H1 (cell line): ENCODE results near the gene GJA10.

Source experiments
- EP300 ChIP-seq, 2 experiments: IDR thresholded peaks; 1 replicate in 1 of 2; 2 replicates in 1 of 2; pipeline ENCODE4 v1.6.1; 2011 to 2012; ENCODE audit warnings: low read depth in 2 of 2, low read length in 2 of 2, mild to moderate bottlenecking in 2 of 2, borderline replicate concordance in 1 of 2, inconsistent platforms in 1 of 2, moderate library complexity in 1 of 2
- EZH2 ChIP-seq: fragments of 200-600 bp; sonication (generic); IDR thresholded peaks from 2 replicates; pipeline ENCODE4 v1.7.1; 2012; ENCODE audit warnings: low read depth, mild to moderate bottlenecking, moderate library complexity, low read length, inconsistent platforms; ENCODE audit not compliant: severe bottlenecking
- FOSL1 ChIP-seq: IDR thresholded peaks from 2 replicates; pipeline ENCODE4 v1.6.1; 2011; ENCODE audit warnings: mild to moderate bottlenecking, low read depth, low read length, moderate library complexity; ENCODE audit not compliant: insufficient read depth
- HDAC2 ChIP-seq, 2 experiments: fragments of 300-600 bp in 1 of 2; sonication (generic) in 1 of 2; IDR thresholded peaks; 2 replicates each; pipeline ENCODE4 v1.6.1; 2011 to 2012; ENCODE audit warnings: low read depth in 2 of 2, low read length in 2 of 2, mild to moderate bottlenecking in 2 of 2, moderate library complexity in 2 of 2, borderline replicate concordance in 1 of 2, inconsistent platforms in 1 of 2
- JUND ChIP-seq: IDR thresholded peaks from 2 replicates; pipeline ENCODE4 v1.6.1; 2011; ENCODE audit warnings: mild to moderate bottlenecking, improper control_type of control experiment, low read length
- KDM1A ChIP-seq: fragments of 200-600, 300-600 bp; sonication (generic); IDR thresholded peaks from 2 replicates; pipeline ENCODE4 v1.7.1; 2016; ENCODE audit warnings: mild to moderate bottlenecking, low read length, borderline replicate concordance
- PHF8 ChIP-seq: fragments of 200-600 bp; sonication (generic); conservative IDR thresholded peaks from 2 replicates; pipeline ENCODE4 v1.7.1; 2012; ENCODE audit warnings: low read depth, mild to moderate bottlenecking, inconsistent platforms, low read length, moderate library complexity
- RAD21 ChIP-seq, 2 experiments: IDR thresholded peaks in 1 of 2; conservative IDR thresholded peaks in 1 of 2; 2 replicates each; pipeline ENCODE4 v1.6.1; 2011; ENCODE audit warnings: low read depth in 2 of 2, low read length in 2 of 2, improper control_type of control experiment in 1 of 2, inconsistent platforms in 1 of 2, mild to moderate bottlenecking in 1 of 2, moderate library complexity in 1 of 2
- RXRA ChIP-seq: IDR thresholded peaks from 2 replicates; pipeline ENCODE4 v1.6.1; 2011; ENCODE audit warnings: low read depth, mild to moderate bottlenecking, low read length, moderate library complexity; ENCODE audit not compliant: insufficient read depth
- TCF12 ChIP-seq: IDR thresholded peaks from 2 replicates; pipeline ENCODE4 v1.6.1; 2011; ENCODE audit warnings: low read depth, mild to moderate bottlenecking, low read length
- TEAD4 ChIP-seq: IDR thresholded peaks from 2 replicates; pipeline ENCODE4 v1.6.1; 2012; ENCODE audit warnings: low read depth, low read length, inconsistent platforms, mixed read lengths
- TF ChIP-seq, protein P1 (sequence below), 3 experiments: IDR thresholded peaks; 1 replicate in 2 of 3; 2 replicates in 1 of 3; pipeline versions ENCODE4 v1.5.1 to v1.6.1; 2011; ENCODE audit warnings: low read length in 3 of 3, mild to moderate bottlenecking in 3 of 3, inconsistent platforms in 2 of 3, low read depth in 1 of 3, moderate library complexity in 1 of 3; ENCODE audit not compliant: insufficient read depth in 1 of 3; ENCODE audit errors: control extremely low read depth in 1 of 3

DNA sequence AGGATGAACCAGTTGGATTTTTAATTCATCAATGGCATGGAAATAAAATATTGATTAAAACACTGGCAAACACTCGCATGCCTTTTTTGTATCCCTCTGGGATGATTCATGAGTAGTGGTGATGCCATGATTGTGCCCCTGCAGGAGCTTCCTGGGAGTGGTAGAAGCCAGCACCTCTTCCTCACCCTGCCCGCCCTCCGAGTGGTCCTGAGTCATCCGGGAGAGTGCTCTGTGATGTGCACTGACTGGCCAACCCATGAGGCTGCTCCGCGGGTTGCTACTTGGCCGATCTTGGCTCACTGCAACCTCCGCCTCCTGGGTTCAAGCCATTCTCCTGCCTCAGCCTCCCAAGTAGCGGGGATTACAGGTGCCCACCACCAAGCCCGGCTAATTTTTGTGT, 27.4 kb downstream of the GJA10 start:
- TF ChIP-seq, protein P1, sequence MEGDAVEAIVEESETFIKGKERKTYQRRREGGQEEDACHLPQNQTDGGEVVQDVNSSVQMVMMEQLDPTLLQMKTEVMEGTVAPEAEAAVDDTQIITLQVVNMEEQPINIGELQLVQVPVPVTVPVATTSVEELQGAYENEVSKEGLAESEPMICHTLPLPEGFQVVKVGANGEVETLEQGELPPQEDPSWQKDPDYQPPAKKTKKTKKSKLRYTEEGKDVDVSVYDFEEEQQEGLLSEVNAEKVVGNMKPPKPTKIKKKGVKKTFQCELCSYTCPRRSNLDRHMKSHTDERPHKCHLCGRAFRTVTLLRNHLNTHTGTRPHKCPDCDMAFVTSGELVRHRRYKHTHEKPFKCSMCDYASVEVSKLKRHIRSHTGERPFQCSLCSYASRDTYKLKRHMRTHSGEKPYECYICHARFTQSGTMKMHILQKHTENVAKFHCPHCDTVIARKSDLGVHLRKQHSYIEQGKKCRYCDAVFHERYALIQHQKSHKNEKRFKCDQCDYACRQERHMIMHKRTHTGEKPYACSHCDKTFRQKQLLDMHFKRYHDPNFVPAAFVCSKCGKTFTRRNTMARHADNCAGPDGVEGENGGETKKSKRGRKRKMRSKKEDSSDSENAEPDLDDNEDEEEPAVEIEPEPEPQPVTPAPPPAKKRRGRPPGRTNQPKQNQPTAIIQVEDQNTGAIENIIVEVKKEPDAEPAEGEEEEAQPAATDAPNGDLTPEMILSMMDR (IDR thresholded peaks at IDR 0.05; ENCODE audit: control extremely low read depth in 1 of 3, insufficient read depth in 1 of 3, low read depth in 1 of 3, low read length in 3 of 3): no peak
- TF ChIP-seq RAD21 (IDR thresholded peaks at IDR 0.05 in 1 of 2, conservative IDR thresholded peaks at IDR 0.05 in 1 of 2; ENCODE audit: low read depth in 2 of 2, low read length in 2 of 2) (no peak; a peak in 1 of 4 replicates), RXRA (no peak), TCF12 (no peak), KDM1A (no peak), JUND (no peak), PHF8 (no peak), EP300 (IDR thresholded peaks at IDR 0.05; ENCODE audit: borderline replicate concordance in 1 of 2, low read depth in 2 of 2, low read length in 2 of 2) (no peak), FOSL1 (no peak), TEAD4 (no peak), HDAC2 (IDR thresholded peaks at IDR 0.05; ENCODE audit: borderline replicate concordance in 1 of 2, low read depth in 2 of 2, low read length in 2 of 2) (no peak), EZH2 (no peak)
